PC-9 (cell line): ENCODE data around the gene TTLL13.

Experiments used
- CTCF ChIP-seq: fragments of 200-600 bp; sonication (generic); conservative IDR thresholded peaks from 2 replicates; pipeline ENCODE4 v1.6.1; 2017; ENCODE audit warnings: mixed run types, antibody characterized with exemption, mild to moderate bottlenecking, moderate library complexity
- EZH2 ChIP-seq: fragments of 200-600 bp; sonication (generic); IDR thresholded peaks from 2 replicates; pipeline ENCODE4 v1.8.0; 2017; ENCODE audit warnings: antibody characterized with exemption, low read depth

- TF ChIP-seq CTCF (no peak), EZH2 (no peak)
Observed at GRCh38 chr15:90203922-90204321, 45.4 kb upstream of the TTLL13 start.
